Stimulated activated CD8-positive, alpha-beta memory T cell treated with anti-CD3 and anti-CD28 coated beads, Interleukin-7, amount 100 ng/mL, for 48 hours (primary cell): ENCODE results near the gene PPP1R9B.

ENCODE experiments used
- DNase-seq, 2 donors: peaks; one replicate each; pipeline ENCODE4 v3.0.0-alpha.2; 2020; ENCODE audit warnings: low read depth in 1 of 2; ENCODE audit errors: extremely low read depth in 1 of 2

Gene PPP1R9B

DNA sequence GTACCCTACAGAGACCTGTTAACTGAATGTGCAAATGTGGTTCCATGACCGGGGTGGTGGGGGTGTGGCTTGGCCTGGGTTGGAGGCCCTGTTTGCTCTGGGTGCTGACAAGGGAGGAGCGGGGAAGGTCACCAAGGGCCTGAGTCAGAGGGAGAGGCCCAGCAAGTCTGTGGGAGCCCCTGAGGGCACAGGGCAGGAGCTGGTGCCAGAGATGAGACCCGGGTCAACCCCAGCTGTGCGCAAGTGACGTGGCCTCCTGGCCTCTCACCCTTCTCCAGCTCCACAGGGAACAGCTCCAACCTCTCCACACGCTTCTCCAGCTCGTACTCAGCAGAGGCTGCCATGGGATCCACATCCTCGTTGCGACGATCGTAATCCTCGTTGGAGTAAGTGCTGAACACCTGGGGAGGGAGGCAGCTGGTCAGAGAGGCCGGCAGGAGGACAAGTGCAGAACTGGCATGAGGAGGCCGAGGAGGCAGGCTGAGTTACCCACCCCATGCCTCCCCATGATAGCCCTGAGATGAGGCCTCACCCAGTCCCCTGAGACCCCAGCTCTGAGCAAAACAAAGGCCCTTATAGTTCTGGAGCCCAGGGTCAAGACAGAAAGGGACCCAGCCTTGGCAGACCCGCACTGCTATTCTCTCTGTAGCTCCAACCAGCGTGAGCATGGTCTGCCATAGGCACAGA lies 5.5 kb downstream of the PPP1R9B start:
- DNase-seq = no peak

DNA sequence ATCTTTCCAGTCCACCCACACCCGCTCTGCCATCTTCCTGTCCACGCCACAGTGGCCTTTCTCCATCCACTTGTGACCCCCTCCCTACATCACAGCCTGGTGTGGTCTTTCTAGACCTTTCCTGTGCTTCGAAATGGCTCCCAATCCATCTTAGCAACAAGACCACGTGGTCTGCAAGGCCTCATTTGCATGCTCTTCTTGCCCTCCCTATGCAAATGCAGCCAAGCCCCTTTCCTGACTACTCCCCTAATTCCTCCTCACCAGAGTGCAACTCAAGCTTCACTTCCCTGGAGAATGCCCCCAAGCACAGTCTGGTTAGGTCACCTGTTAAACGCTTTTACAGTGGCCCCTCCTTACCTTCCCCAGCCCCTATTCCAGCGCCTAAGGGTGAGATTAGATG lies 6.1 kb downstream of the PPP1R9B start:
- no peak for DNase-seq

DNA sequence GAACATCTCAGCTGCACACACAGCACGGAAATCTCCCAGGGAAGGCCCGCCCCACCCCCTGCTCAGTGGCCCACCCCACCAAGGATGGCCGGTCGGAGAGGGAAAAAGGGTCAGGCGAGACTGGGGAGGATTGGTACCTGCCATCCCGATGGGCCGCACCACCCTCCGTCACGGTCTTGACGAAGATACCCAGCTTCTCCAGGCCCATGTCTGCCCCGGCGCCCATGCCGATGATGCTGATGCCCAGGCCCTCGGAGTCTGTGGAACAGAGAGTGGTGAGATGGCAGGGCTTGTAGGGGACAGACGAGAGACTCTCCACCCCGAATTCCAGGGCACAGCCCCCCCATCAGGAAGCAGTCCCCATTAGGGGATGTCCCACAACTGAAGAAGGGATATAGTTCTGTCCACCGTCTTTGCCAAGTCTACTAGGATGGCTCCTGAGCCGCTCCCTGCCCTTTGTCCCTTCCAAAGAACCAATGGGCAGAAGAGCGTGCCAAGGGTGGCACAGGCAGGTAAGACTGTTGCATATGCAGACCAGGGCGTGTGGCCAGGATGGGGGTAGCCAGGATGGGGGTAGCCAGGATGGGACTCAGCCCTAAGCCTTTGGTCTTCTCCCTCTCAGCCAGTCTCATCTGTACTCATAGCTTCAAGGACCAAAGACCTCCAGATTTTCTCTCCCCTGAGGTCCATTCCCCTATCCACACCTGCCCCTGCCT lies 6.9 kb downstream of the PPP1R9B start:
- no peak for DNase-seq

- no peak for DNase-seq
Observed at GRCh38 chr17:50141745-50142110, 8.7 kb downstream of the PPP1R9B start.

DNA sequence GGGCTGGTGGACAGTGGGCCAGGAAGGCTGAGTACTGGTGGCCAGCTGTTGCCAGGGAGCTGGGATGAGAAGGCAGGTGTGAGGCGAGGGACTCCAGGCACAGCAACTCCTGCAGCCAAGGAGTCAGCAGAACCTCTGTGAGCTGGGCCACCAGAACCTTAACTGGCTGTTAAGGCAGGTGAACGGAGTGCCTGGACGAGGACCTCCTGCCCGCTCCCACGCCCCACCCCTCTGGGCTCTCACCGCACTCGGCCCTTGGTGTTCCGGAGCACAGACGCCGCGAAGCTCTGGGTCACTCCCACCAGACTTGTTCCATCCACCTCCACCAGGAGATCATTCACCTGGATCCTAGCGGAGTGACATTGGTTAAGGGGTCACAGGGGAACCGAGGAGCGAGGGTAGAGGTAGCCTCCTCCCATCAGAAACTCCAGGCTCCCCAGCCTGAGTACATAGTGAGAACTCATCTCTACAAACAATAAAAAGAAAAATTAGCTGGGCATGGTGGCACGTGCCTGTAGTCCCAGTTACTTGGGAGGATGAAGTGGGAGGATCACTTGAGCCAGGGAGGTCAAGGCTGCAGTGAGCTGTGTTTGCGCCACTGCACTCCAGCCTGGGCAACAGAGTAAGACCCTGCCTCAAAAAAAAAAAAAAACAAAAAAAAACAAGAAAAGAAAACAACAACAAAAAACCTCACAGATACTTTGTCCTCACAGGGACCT lies 9.3 kb downstream of the PPP1R9B start:
- no peak for DNase-seq

DNA sequence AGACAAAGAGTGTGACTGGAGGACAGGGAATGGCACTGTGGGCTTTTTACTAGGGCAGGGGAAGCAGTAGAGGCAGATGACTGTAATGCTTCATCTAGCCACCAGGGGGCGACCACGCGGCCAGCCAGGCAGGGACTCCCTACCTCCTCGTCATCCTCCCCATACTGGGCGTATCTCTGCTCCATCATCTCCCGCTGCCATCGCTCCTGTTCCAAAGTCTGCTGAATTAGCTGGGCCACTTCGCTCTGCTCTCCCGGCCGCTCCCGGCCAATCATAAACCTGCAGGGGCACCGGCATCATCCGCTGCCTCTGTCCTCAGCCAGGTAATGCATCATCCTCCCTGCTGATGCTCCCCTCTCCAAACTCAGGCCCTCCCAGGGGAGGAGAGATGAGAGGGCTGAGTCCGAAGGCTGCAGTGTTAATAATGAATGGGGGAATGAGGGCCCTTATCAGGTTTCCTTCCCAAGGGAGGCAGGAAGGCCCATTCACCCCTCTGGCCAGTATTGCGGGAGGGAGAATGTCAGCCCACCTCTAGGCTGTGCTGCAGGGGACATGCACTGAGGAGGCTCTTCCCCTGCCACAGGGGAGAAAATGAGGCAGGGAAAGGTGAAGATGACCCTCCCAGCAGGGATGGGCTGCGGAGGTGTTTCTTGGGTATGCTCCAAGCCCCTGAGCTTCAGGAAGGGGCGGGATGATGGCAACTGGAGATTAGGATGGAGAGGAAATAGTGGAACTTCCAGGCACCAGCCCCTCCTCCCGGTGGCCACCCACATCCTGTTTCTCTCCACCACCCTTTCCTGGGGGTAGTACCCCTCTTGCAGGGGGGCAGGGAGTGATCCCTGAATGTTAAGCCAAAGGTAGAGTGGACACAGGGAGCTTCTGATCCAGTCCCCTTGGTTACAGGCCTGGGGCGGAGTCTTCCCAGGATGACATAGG lies 10.3 kb downstream of the PPP1R9B start:
- peak in 1 of 2 donors; percentile 76 for DNase-seq

GRCh38 chr17:50139185-50139783 lies 11.2 kb downstream of the PPP1R9B start:
- no peak for DNase-seq

DNA sequence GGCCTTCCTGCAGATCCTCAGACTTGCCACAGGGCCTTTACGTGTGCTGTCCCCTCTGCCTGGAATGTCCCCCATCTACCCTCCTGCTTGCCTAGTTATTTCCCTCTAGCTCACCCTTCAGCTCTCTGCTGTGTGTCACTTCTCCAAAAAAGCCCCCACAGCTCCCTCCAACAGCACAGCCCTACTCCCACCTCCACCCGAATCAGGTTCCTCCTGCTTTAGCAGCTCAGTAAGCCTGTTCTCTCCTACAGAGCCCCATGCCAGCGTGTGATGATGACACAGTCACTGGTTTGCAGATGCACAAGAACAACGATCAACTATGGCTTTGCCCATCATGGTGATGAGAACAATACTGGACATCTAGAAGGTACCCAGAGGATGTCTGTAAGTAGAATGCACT lies 13.4 kb downstream of the PPP1R9B start:
- no peak for DNase-seq

- no peak for DNase-seq
Observed at GRCh38 chr17:50136096-50136687, 14.3 kb downstream of the PPP1R9B start.

DNA sequence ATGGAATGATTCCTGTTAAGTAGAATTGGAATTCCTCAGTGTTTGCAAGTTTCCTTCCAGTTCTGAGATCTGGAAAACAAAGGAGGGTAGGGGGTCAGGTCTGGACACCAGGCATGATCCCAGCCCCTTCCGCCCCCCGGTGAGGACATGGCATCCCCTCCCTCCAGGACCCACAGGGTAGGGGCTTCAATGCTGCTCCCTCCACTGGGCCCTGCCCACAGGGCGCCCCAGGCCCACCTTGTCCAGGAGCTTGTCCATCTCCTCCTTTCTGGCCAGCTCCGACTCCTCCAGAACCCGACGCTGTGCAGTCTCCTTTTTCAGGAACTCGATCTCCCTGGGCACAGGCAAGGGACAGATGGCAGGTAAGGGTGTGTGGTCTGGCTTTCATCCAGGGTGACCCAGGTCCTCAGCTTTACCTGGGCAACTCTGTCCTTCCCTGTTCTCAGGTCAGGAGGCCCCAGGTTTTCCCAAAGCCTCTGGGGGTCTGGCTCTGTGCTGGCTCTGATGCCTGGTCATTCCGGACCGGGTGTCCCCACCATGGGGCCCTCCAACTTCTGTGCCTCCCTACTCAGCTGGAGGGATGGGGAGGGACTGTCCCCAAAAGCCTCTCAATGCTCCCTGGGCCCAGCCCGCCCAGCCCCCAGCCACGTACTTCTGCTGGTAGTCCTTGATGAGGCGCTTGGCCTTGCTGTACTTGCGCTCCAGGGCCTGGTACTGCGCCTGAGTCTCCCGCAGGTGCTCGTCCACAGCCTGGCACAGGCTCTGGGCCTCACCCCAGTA lies 15.0 kb downstream of the PPP1R9B start:
- no peak for DNase-seq

GRCh38 chr17:50134206-50135110 lies 16.0 kb downstream of the PPP1R9B start:
- no peak for DNase-seq

DNA sequence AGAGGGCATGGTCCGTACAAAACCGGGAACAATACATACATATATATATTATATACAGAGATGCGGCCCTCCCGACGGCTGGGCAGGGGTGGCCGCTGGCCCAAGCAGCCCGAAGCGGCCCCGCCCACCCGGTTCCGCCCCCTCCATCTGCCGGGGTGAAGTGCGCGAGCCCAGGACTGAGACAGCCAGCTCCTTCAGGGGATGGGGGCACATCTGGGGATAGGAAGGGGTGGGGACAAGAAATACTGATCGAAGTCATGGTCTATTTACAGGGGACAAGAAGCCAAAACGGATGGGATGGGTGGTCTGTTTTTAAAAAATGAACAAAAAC lies 16.7 kb downstream of the PPP1R9B start:
- no peak for DNase-seq

GRCh38 chr17:50133028-50133768 lies 17.3 kb downstream of the PPP1R9B start:
- no peak for DNase-seq

DNA sequence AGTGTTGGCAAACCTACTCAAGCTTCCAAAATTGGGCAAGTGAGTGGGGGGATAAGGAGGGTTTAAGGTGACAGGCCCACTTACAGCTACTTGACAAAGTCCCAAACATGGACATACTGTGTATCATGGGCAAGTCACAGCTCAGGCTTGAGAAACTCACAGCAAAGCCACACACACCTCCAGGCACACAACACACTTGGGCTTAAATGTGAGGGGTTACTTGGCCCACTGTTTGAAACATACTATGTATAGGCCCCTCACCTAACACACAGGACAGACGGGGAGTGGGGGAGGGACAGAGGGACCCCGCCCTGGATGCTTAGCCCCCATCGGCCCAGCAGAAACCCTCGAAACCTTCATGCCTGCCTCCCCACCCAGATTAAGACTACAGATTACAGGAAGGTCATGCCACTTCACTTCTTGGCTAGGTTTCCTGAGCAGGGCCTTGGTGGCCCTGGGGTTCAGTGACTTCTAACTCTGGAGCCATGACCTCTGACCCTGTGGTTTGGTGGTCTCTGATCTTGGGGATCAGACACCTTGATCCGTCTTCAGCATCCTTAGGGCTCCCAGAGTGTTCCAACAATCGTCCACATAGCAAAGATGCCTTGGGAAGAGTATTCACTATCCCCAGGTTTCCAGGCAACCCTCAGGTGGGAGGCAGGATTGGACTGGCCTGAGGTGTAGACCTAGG lies 18.2 kb downstream of the PPP1R9B start:
- no peak for DNase-seq

- DNase-seq = no peak
Observed at GRCh38 chr17:50130559-50131305, 19.7 kb downstream of the PPP1R9B start.

DNA sequence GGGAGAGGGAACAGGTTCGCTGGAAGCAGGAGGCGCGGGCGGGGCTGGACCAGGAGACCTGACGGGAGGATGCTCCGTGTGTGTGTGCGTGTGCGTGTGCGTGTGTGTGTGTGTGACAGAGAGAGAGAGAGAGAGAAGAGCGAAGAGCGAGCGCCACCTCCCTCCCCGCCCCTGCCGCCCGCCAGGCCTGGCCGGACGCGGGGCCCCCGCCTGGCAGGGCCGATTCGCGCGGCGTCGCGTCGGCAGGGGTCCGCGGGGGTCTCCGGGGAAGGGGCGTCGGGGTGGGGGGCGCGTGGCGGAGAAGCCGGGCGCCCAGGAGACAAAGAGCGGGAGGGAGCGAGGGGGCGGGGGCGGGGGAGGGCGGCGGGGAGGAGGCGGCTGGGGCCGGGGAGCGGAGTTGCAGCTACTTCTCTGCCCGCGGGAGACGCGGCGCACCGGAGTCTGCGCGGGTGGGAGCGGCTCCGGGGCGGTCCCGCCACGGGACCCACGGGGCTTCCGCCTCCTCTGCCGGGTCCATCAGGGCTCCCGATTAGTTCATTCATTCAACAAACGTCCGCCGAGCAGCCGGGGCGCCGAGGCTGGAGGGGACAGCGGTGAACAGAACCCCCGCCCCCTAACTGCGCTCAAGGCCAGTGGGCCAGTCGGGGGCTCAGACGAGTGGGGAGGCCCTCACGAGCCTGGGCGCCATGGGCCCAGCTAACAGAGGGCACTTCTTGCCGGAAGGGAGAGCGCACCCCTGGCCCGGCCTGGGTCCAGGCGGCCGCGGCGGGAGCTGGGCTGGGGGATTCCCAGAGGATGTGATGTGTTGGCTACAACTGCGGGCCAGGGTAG lies 20.5 kb downstream of the PPP1R9B start, which contains the start of gene SAMD14:
Gene SAMD14 (minus strand): TSS at position 433 of the 831 bp plus-strand sequence. CDS start 5,201 bp downstream, outside the sequence.
- DNase-seq = no peak
